ENCODE measurements around the gene MCUB.

DNA sequence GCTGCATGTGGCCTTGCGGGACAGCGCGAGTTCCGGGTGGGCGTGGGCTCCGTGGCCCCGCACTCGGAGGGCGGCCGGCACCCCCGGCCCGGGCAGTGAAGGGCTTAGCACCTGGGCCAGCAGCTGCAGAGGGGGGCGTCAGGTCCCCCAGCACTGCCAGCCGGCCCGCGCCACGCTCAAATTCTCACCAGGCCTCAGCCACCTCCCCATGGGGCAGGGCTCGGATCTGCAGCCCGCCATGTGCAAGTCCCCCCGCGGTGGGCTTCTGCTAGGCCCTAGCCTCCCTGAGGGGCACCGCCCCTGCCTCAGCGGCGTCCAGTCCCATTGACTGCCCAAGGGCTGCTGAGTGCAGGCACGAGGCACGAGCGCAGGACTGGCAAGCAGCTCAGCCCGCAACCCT is 2.6 kb upstream of the MCUB start:
- TF ChIP-seq, protein P1, sequence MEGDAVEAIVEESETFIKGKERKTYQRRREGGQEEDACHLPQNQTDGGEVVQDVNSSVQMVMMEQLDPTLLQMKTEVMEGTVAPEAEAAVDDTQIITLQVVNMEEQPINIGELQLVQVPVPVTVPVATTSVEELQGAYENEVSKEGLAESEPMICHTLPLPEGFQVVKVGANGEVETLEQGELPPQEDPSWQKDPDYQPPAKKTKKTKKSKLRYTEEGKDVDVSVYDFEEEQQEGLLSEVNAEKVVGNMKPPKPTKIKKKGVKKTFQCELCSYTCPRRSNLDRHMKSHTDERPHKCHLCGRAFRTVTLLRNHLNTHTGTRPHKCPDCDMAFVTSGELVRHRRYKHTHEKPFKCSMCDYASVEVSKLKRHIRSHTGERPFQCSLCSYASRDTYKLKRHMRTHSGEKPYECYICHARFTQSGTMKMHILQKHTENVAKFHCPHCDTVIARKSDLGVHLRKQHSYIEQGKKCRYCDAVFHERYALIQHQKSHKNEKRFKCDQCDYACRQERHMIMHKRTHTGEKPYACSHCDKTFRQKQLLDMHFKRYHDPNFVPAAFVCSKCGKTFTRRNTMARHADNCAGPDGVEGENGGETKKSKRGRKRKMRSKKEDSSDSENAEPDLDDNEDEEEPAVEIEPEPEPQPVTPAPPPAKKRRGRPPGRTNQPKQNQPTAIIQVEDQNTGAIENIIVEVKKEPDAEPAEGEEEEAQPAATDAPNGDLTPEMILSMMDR (IDR thresholded peaks at IDR 0.05; ENCODE audit: extremely low read depth in 1 of 2, insufficient read depth in 1 of 2, low read depth in 1 of 2, low read length in 2 of 2): no peak
- TF ChIP-seq POLR2AphosphoS5 (IDR thresholded peaks at IDR 0.05; ENCODE audit: insufficient read depth, low read depth, low read length) (no peak), POLR2A (IDR thresholded peaks at IDR 0.05; ENCODE audit: low read depth, low read length) (no peak), EZH2 (IDR thresholded peaks at IDR 0.05; ENCODE audit: borderline replicate concordance, low read depth, low read length, severe bottlenecking) (no peak), JUN (IDR thresholded peaks at IDR 0.05; ENCODE audit: borderline replicate concordance, insufficient read depth, insufficient read length, low read depth) (no peak)
- TF ChIP-seq, protein P2, sequence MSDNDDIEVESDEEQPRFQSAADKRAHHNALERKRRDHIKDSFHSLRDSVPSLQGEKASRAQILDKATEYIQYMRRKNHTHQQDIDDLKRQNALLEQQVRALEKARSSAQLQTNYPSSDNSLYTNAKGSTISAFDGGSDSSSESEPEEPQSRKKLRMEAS (IDR thresholded peaks at IDR 0.05; ENCODE audit: insufficient read depth, insufficient read length): no peak

All from endothelial cell of umbilical vein (primary cell).